GM18508 (cell line): ENCODE results near the gene NUP85.
"Not testable (repeated sequence)": the region's sequence is repeated elsewhere in the genome, so short reads cannot be mapped to it uniquely, and the experiment has no call there.

ENCODE experiments used
- ATAC-seq: cut with Tn5 transposase; IDR thresholded peaks from one replicate; pipeline ENCODE4 v1.9.1; 2021; ENCODE audit warnings: moderate number of reproducible peaks; ENCODE audit not compliant: insufficient read depth, unreplicated experiment

NUP85 gene

GRCh38 chr17:75240394-75241142 is 35.1 kb downstream of the NUP85 start:
- ATAC-seq: no peak

- no peak for ATAC-seq
Observed at GRCh38 chr17:75241143-75241430, 35.6 kb downstream of the NUP85 start.

- ATAC-seq: no peak
Observed at GRCh38 chr17:75241502-75241901, 36.0 kb downstream of the NUP85 start.

GRCh38 chr17:75241996-75242460 is 36.5 kb downstream of the NUP85 start:
- no peak for ATAC-seq

GRCh38 chr17:75242461-75243042 is 37.1 kb downstream of the NUP85 start:
- no peak for ATAC-seq

- no peak for ATAC-seq
Observed at GRCh38 chr17:75244133-75244866, 38.8 kb downstream of the NUP85 start.

- no peak for ATAC-seq
Observed at GRCh38 chr17:75245011-75245410, 39.5 kb downstream of the NUP85 start.

GRCh38 chr17:75246404-75246803 is 40.9 kb downstream of the NUP85 start:
- no peak for ATAC-seq

- ATAC-seq: no peak
Observed at GRCh38 chr17:75249564-75249963, 44.1 kb downstream of the NUP85 start.

- ATAC-seq: no peak
Observed at GRCh38 chr17:75250009-75250471, 44.6 kb downstream of the NUP85 start.

GRCh38 chr17:75252039-75252816 is 46.7 kb downstream of the NUP85 start:
- ATAC-seq: no peak

GRCh38 chr17:75255954-75256698 is 50.6 kb downstream of the NUP85 start:
- not testable (repeated sequence) for ATAC-seq

GRCh38 chr17:75257228-75257627 is 51.7 kb downstream of the NUP85 start:
- ATAC-seq: not testable (repeated sequence)

- ATAC-seq: no peak
Observed at GRCh38 chr17:75260641-75261335, 55.3 kb downstream of the NUP85 start.

- ATAC-seq: no peak
Observed at GRCh38 chr17:75261336-75262111, 56.0 kb downstream of the NUP85 start, which contains the start of the genes GGA3 and MRPS7. Gene GGA3, minus strand, starts transcription at chr17:75261606. Its CDS starts 19 bp downstream, at chr17:75261587. Gene MRPS7, plus strand, starts transcription at chr17:75261879. Its CDS starts 22 bp downstream, at chr17:75261901.

- ATAC-seq: no peak
Observed at GRCh38 chr17:75262112-75262606, 56.7 kb downstream of the NUP85 start.

GRCh38 chr17:75263055-75263454 is 57.6 kb downstream of the NUP85 start:
- ATAC-seq: no peak

- ATAC-seq: no peak
Observed at GRCh38 chr17:75265614-75266315, 60.3 kb downstream of the NUP85 start.
